BLaER1 treated with 17β-estradiol and CSF1 and Interleukin-3, amounts not matched to agents 10 nM and 100 nM (cell line): ENCODE measurements around the gene SNX10.

Experiments
- H3K27ac ChIP-seq, 11 experiments: shearing (Covaris generic); formaldehyde crosslinking; 2 replicates each; pipeline ENCODE4 v1.8.1; 2022
- H3K27me3 ChIP-seq, 11 experiments: shearing (Covaris generic); formaldehyde crosslinking; 2 replicates each; pipeline ENCODE4 v1.8.1; 2022
- H3K36me3 ChIP-seq, 11 experiments: shearing (Covaris generic); formaldehyde crosslinking; 2 replicates each; pipeline ENCODE4 v1.8.1; 2022
- H3K4me1 ChIP-seq, 10 experiments: shearing (Covaris generic); formaldehyde crosslinking; 2 replicates each; pipeline ENCODE4 v1.8.1; 2022
- H3K4me2 ChIP-seq, 11 experiments: shearing (Covaris generic); formaldehyde crosslinking; 2 replicates each; pipeline ENCODE4 v1.8.1; 2022
- H3K4me3 ChIP-seq, 10 experiments: shearing (Covaris generic); formaldehyde crosslinking; 2 replicates each; pipeline ENCODE4 v1.8.1; 2022
- H3K9ac ChIP-seq, 11 experiments: shearing (Covaris generic); formaldehyde crosslinking; 2 replicates each; pipeline ENCODE4 v1.8.1; 2022
- H3K9me3 ChIP-seq, 11 experiments: shearing (Covaris generic); formaldehyde crosslinking; replicated peaks in 1 of 11; 2 replicates each; pipeline ENCODE4 v1.8.1; 2022
- H4K20me1 ChIP-seq, 11 experiments: shearing (Covaris generic); formaldehyde crosslinking; 2 replicates each; pipeline ENCODE4 v1.8.1; 2022
- Cebpa-rat ChIP-seq, 11 experiments: shearing (Covaris generic); IDR thresholded peaks; 2 replicates each; pipeline ENCODE4 v1.8.1; 2022

Gene SNX10

GRCh38 chr7:26321435-26321834, 29.8 kb downstream of the SNX10 start:
- H3K36me3 ChIP-seq = no peaks in the 10 kb centered on the region
- no peaks in the 10 kb centered on the region for H3K27me3 ChIP-seq
- TF ChIP-seq Cebpa-rat (IDR thresholded peaks at IDR 0.05) = no peak
- 0 out of 22 replicates have a peak overlapping the region, but pooled peaks of 1 of the 11 experiments have one; percentile 25 for H3K4me2 ChIP-seq
- H3K4me1 ChIP-seq = peaks cover 0 to 25% (median 5%) of the 10 kb centered on the region in 10 experiments; a peak in 9 of 20 replicates
- H3K9ac ChIP-seq = no peak overlapping the region
- H3K27ac ChIP-seq = no peak overlapping the region
- H3K9me3 ChIP-seq = no peaks in the 10 kb centered on the region
- no peaks in the 10 kb centered on the region for H4K20me1 ChIP-seq
- no peak overlapping the region for H3K4me3 ChIP-seq

GRCh38 chr7:26326211-26326610, 34.5 kb downstream of the SNX10 start:
- no peak overlapping the region for H3K27ac ChIP-seq
- no peak for TF ChIP-seq Cebpa-rat (IDR thresholded peaks at IDR 0.05)
- no peaks in the 10 kb centered on the region for H4K20me1 ChIP-seq
- no peak overlapping the region for H3K4me3 ChIP-seq
- peaks cover 0 to 12% (median 4%) of the 10 kb centered on the region in 11 experiments; a peak in 16 of 22 replicates for H3K9me3 ChIP-seq
- H3K9ac ChIP-seq = no peak overlapping the region
- no peaks in the 10 kb centered on the region for H3K27me3 ChIP-seq
- no peak overlapping the region for H3K4me2 ChIP-seq
- H3K36me3 ChIP-seq = peaks cover 0 to 2% (median 0%) of the 10 kb centered on the region in 11 experiments; a peak in 1 of 22 replicates
- peaks cover 13 to 35% (median 27%) of the 10 kb centered on the region in 10 experiments for H3K4me1 ChIP-seq

GRCh38 chr7:26328498-26329390, 37.1 kb downstream of the SNX10 start:
- H4K20me1 ChIP-seq = no peaks in the 10 kb centered on the region
- peak overlapping the region in 2 of 11 experiments; percentile 57 to 62; a peak in 2 of 22 replicates for H3K27ac ChIP-seq
- no peaks in the 10 kb centered on the region for H3K27me3 ChIP-seq
- H3K9me3 ChIP-seq = peaks cover 0 to 32% (median 14%) of the 10 kb centered on the region in 11 experiments; a peak in 18 of 22 replicates
- H3K4me1 ChIP-seq = peaks cover 13 to 48% (median 38%) of the 10 kb centered on the region in 10 experiments
- no peak for TF ChIP-seq Cebpa-rat (IDR thresholded peaks at IDR 0.05)
- no peak overlapping the region for H3K4me3 ChIP-seq
- no peak overlapping the region for H3K9ac ChIP-seq
- H3K4me2 ChIP-seq = peak overlapping the region in 10 of 11 experiments; percentile 59 to 85 (median 66); a peak in 16 of 22 replicates
- H3K36me3 ChIP-seq = peaks cover 0 to 4% (median 0%) of the 10 kb centered on the region in 11 experiments; a peak in 1 of 22 replicates

GRCh38 chr7:26329520-26330255, 38.0 kb downstream of the SNX10 start:
- peaks cover 0 to 4% (median 0%) of the 10 kb centered on the region in 11 experiments; a peak in 1 of 22 replicates for H3K36me3 ChIP-seq

GRCh38 chr7:26331113-26331512, 39.5 kb downstream of the SNX10 start:
- no peak for TF ChIP-seq Cebpa-rat (IDR thresholded peaks at IDR 0.05)
- no peaks in the 10 kb centered on the region for H3K27me3 ChIP-seq
- H3K4me2 ChIP-seq = no peak overlapping the region
- H4K20me1 ChIP-seq = no peaks in the 10 kb centered on the region
- peaks cover 0 to 4% (median 0%) of the 10 kb centered on the region in 11 experiments; a peak in 1 of 22 replicates for H3K36me3 ChIP-seq
- no peak overlapping the region for H3K9ac ChIP-seq
- H3K4me3 ChIP-seq = no peak overlapping the region
- H3K4me1 ChIP-seq = peaks cover 30 to 70% (median 57%) of the 10 kb centered on the region in 10 experiments
- H3K9me3 ChIP-seq = peaks cover 0 to 32% (median 14%) of the 10 kb centered on the region in 11 experiments; a peak in 18 of 22 replicates
- no peak overlapping the region for H3K27ac ChIP-seq

More at GRCh38 chr7:26329520-26330255, 38.0 kb downstream of the SNX10 start:
- H3K4me1 ChIP-seq = peaks cover 22 to 57% (median 48%) of the 10 kb centered on the region in 10 experiments
- H3K27me3 ChIP-seq = no peaks in the 10 kb centered on the region
- H3K9me3 ChIP-seq = peaks cover 0 to 32% (median 14%) of the 10 kb centered on the region in 11 experiments; a peak in 18 of 22 replicates
- peak overlapping the region; percentile 30 to 85 (median 64) for H3K4me2 ChIP-seq
- H3K27ac ChIP-seq = peak overlapping the region in 8 of 11 experiments; percentile 8 to 74 (median 54); a peak in 13 of 22 replicates
- H3K9ac ChIP-seq = no peak overlapping the region; a peak in 1 of 22 replicates
- no peak for TF ChIP-seq Cebpa-rat (IDR thresholded peaks at IDR 0.05)
- 0 out of 20 replicates have a peak overlapping the region, but pooled peaks of 1 of the 10 experiments have one; percentile 10 for H3K4me3 ChIP-seq
- no peaks in the 10 kb centered on the region for H4K20me1 ChIP-seq

GRCh38 chr7:26331789-26332188, 40.1 kb downstream of the SNX10 start:
- Histone ChIP-seq H3K27me3 (no peaks in the 10 kb centered on the region), H3K4me1 (peaks cover 30 to 77% (median 61%) of the 10 kb centered on the region in 10 experiments), H3K9ac (no peak overlapping the region), H3K36me3 (peaks cover 0 to 4% (median 0%) of the 10 kb centered on the region in 11 experiments; a peak in 1 of 22 replicates), H4K20me1 (no peaks in the 10 kb centered on the region), H3K9me3 (peaks cover 0 to 32% (median 14%) of the 10 kb centered on the region in 11 experiments; a peak in 18 of 22 replicates), H3K4me3 (no peak overlapping the region), H3K27ac (0 out of 22 replicates have a peak overlapping the region, but pooled peaks of 1 of the 11 experiments have one; percentile 8), H3K4me2 (peak overlapping the region in 3 of 11 experiments; percentile 23 to 47 (median 38); a peak in 4 of 22 replicates)
- TF ChIP-seq Cebpa-rat (IDR thresholded peaks at IDR 0.05) = no peak

GRCh38 chr7:26332698-26333097, 41.0 kb downstream of the SNX10 start:
- H3K27me3 ChIP-seq = no peaks in the 10 kb centered on the region
- H3K9ac ChIP-seq = no peak overlapping the region
- peak overlapping the region in 8 of 11 experiments; percentile 7 to 47 (median 29); a peak in 13 of 22 replicates for H3K4me2 ChIP-seq
- TF ChIP-seq Cebpa-rat (IDR thresholded peaks at IDR 0.05) = no peak
- H3K9me3 ChIP-seq = peaks cover 0 to 34% (median 14%) of the 10 kb centered on the region in 11 experiments; a peak in 18 of 22 replicates
- no peaks in the 10 kb centered on the region for H4K20me1 ChIP-seq
- H3K27ac ChIP-seq = peak overlapping the region in 1 of 11 experiments; percentile 8; a peak in 1 of 22 replicates
- peaks cover 0 to 4% (median 0%) of the 10 kb centered on the region in 11 experiments; a peak in 1 of 22 replicates for H3K36me3 ChIP-seq
- no peak overlapping the region for H3K4me3 ChIP-seq
- H3K4me1 ChIP-seq = peaks cover 30 to 86% (median 63%) of the 10 kb centered on the region in 10 experiments

- no peak for TF ChIP-seq Cebpa-rat (IDR thresholded peaks at IDR 0.05)
- peaks cover 27 to 82% (median 51%) of the 10 kb centered on the region in 10 experiments for H3K4me1 ChIP-seq
- peak overlapping the region in 3 of 11 experiments; percentile 13 to 15 (median 15); a peak in 1 of 22 replicates for H3K27ac ChIP-seq
- H3K4me2 ChIP-seq = peak overlapping the region; percentile 13 to 63 (median 52)
- no peaks in the 10 kb centered on the region for H4K20me1 ChIP-seq
- no peaks in the 10 kb centered on the region for H3K27me3 ChIP-seq
- no peak overlapping the region for H3K9ac ChIP-seq
- H3K4me3 ChIP-seq = no peak overlapping the region
- H3K36me3 ChIP-seq = peaks cover 0 to 4% (median 0%) of the 10 kb centered on the region in 11 experiments; a peak in 1 of 22 replicates
- H3K9me3 ChIP-seq = peaks cover 0 to 48% (median 24%) of the 10 kb centered on the region in 11 experiments; a peak in 18 of 22 replicates
Measured at GRCh38 chr7:26334166-26334859, 42.7 kb downstream of the SNX10 start.
